H1 (cell line): Measurements from ENCODE around the gene MGST2. TPM values are rescaled to one million over a fixed set of nuclear protein-coding genes. Genes with fewer than 3 reads are reported as not detected.

Experiments used
- polyA plus RNA-seq, 7 experiments: library from polyadenylated mRNA; depleted of rRNA in 3 of 7; stranded (reverse) in 5 of 7; unstranded in 2 of 7; fragments of >200 nt in 5 of 7; fragments of 200-250 nt in 2 of 7; gene quantifications; 1 replicate in 5 of 7; 2 replicates in 1 of 7; 4 replicates in 1 of 7; pipeline versions ENCODE4 v1.2.1 to v1.2.3, GENCODE V29; 2011 to 2013; ENCODE audit warnings: missing spikeins in 2 of 7, mixed read lengths in 2 of 7
- total RNA-seq: library from RNA; stranded (reverse); fragmentation: NEBNext Ultra II Directional; extraction: Animal tissue kit (Norgen Biotek cat#: 25700); gene quantifications from 2 replicates; pipeline ENCODE4 v1.2.1, GENCODE V29; 2021
- TF ChIP-seq, protein P1 (sequence below): IDR thresholded peaks from 2 replicates; pipeline ENCODE4 v1.6.1; 2012; ENCODE audit warnings: low read length, inconsistent platforms

MGST2 gene
- total and polyA plus RNA-seq, 2 of the 8 experiments (the other 6 are each of a cell fraction or from before 2014, with no cell fraction given): 8.0 to 13.6 TPM

DNA sequence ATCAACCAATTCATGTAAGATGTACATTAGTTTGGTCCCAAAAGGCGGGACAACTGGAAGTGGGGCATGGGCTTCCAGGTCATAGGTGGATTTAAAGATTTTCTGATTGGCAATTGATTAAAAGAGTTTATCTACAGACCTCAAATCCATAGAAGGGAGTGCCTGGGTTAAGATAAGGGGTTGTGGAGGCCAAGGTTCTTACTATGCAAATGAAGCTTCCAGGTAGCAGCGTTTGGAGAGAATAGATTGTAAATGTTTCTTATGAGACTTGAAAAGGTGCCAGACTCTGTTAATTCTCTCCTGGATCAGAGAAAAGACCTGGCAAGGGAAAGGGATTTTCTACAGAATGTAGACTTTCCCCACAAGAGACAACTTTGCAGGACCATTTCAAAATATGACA lies 2.4 kb downstream of the MGST2 start (continued):
- TF ChIP-seq, protein P1, sequence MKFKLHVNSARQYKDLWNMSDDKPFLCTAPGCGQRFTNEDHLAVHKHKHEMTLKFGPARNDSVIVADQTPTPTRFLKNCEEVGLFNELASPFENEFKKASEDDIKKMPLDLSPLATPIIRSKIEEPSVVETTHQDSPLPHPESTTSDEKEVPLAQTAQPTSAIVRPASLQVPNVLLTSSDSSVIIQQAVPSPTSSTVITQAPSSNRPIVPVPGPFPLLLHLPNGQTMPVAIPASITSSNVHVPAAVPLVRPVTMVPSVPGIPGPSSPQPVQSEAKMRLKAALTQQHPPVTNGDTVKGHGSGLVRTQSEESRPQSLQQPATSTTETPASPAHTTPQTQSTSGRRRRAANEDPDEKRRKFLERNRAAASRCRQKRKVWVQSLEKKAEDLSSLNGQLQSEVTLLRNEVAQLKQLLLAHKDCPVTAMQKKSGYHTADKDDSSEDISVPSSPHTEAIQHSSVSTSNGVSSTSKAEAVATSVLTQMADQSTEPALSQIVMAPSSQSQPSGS: no peak
